Muscle layer of duodenum (tissue), 2 donors: ENCODE measurements around the gene RNF125.
A peak's percentile ranks its signal among the peaks of the same experiment; 100 is the strongest.
"Not testable (repeated sequence)": the region's sequence is repeated elsewhere in the genome, so short reads cannot be mapped to it uniquely, and the experiment has no call there.

ENCODE experiments used
- H3K27ac ChIP-seq: one replicate; pipeline ENCODE4 v1.7.0; 2013; ENCODE audit warnings: mild to moderate bottlenecking, low read length
- H3K27me3 ChIP-seq: one replicate; pipeline ENCODE4 v1.7.0; 2013; ENCODE audit warnings: low read depth, mild to moderate bottlenecking, control low read depth, low read length
- H3K36me3 ChIP-seq, 2 donors: one replicate each; pipeline ENCODE4 v1.7.0; 2013; ENCODE audit warnings: low read length in 2 of 2, control low read depth in 1 of 2, mild to moderate bottlenecking in 1 of 2; ENCODE audit not compliant: insufficient read depth in 2 of 2, control insufficient read depth in 1 of 2
- H3K4me1 ChIP-seq, 2 donors: one replicate each; pipeline ENCODE4 v1.7.0; 2013; ENCODE audit warnings: low read length in 2 of 2, mild to moderate bottlenecking in 2 of 2, control low read depth in 1 of 2, moderate library complexity in 1 of 2; ENCODE audit not compliant: insufficient read depth in 2 of 2, control insufficient read depth in 1 of 2
- H3K4me3 ChIP-seq, 2 donors: one replicate each; pipeline ENCODE4 v1.7.0; 2013; ENCODE audit warnings: low read length in 2 of 2, low read depth in 1 of 2, mild to moderate bottlenecking in 1 of 2
- H3K9me3 ChIP-seq, 2 donors: one replicate each; pipeline ENCODE4 v1.7.0; 2013; ENCODE audit warnings: low read length in 2 of 2, control low read depth in 1 of 2, mild to moderate bottlenecking in 1 of 2; ENCODE audit not compliant: control insufficient read depth in 1 of 2
- donor health status: healthy.

The RNF125 gene

GRCh38 chr18:31996007-31996406 is 22.6 kb upstream of the RNF125 start:
- Histone ChIP-seq H3K36me3 (no peaks in the 10 kb centered on the region), H3K4me3 (no peak overlapping the region), H3K27me3 (no peaks in the 10 kb centered on the region), H3K27ac (no peak overlapping the region), H3K4me1 (no peaks in the 10 kb centered on the region), H3K9me3 (no peaks in the 10 kb centered on the region)

- Histone ChIP-seq H3K27me3 (no peaks in the 10 kb centered on the region), H3K4me1 (no peaks in the 10 kb centered on the region), H3K27ac (no peak overlapping the region), H3K9me3 (no peaks in the 10 kb centered on the region), H3K4me3 (no peak overlapping the region), H3K36me3 (no peaks in the 10 kb centered on the region)
These were observed 19.7 kb upstream of the RNF125 start for GRCh38 chr18:31998880-31999412.

- not testable (repeated sequence) for H3K27me3 ChIP-seq, H3K4me1 ChIP-seq
These were observed 17.5 kb upstream of the RNF125 start for GRCh38 chr18:32001141-32001540.

GRCh38 chr18:32003822-32004221 is 14.8 kb upstream of the RNF125 start:
- H3K4me1 ChIP-seq, H3K27me3 ChIP-seq, H3K9me3 ChIP-seq, H3K4me3 ChIP-seq, H3K36me3 ChIP-seq, H3K27ac ChIP-seq: not testable (repeated sequence)

More at GRCh38 chr18:32001141-32001540, 17.5 kb upstream of the RNF125 start:
- H3K4me3 ChIP-seq, H3K9me3 ChIP-seq, H3K36me3 ChIP-seq, H3K27ac ChIP-seq: not testable (repeated sequence)

GRCh38 chr18:32010124-32010721 is 8.4 kb upstream of the RNF125 start:
- Histone ChIP-seq H3K36me3 (no peaks in the 10 kb centered on the region), H3K4me1 (no peaks in the 10 kb centered on the region), H3K27me3 (no peaks in the 10 kb centered on the region), H3K4me3 (no peak overlapping the region), H3K9me3 (no peaks in the 10 kb centered on the region), H3K27ac (no peak overlapping the region)

GRCh38 chr18:32011193-32011592 is 7.4 kb upstream of the RNF125 start:
- Histone ChIP-seq H3K27ac (no peak overlapping the region), H3K4me1 (no peaks in the 10 kb centered on the region), H3K4me3 (no peak overlapping the region), H3K9me3 (no peaks in the 10 kb centered on the region), H3K36me3 (no peaks in the 10 kb centered on the region), H3K27me3 (no peaks in the 10 kb centered on the region)

- Histone ChIP-seq H3K4me1 (peaks cover 0 to 12% of the 10 kb centered on the region in 2 donors), H3K36me3 (no peaks in the 10 kb centered on the region), H3K9me3 (no peaks in the 10 kb centered on the region), H3K27ac (peak overlapping the region; percentile 32), H3K4me3 (peak overlapping the region; percentile 71 to 90), H3K27me3 (no peaks in the 10 kb centered on the region)
These were observed 775 bp downstream of the RNF125 start for GRCh38 chr18:32019251-32019948.

- Histone ChIP-seq H3K4me1 (peaks cover 0 to 12% of the 10 kb centered on the region in 2 donors), H3K4me3 (peak overlapping the region; percentile 71 to 90)
- not testable (repeated sequence) for H3K27ac ChIP-seq, H3K27me3 ChIP-seq, H3K36me3 ChIP-seq, H3K9me3 ChIP-seq
These were observed 1.5 kb downstream of the RNF125 start for GRCh38 chr18:32019949-32020625.

GRCh38 chr18:32021756-32022564 is 3.3 kb downstream of the RNF125 start:
- Histone ChIP-seq H3K4me3 (no peak overlapping the region), H3K4me1 (peaks cover 0 to 12% of the 10 kb centered on the region in 2 donors), H3K27ac (no peak overlapping the region)

GRCh38 chr18:32025744-32026143 is 7.1 kb downstream of the RNF125 start:
- Histone ChIP-seq H3K4me1 (no peaks in the 10 kb centered on the region), H3K9me3 (no peaks in the 10 kb centered on the region)

More at GRCh38 chr18:32021756-32022564, 3.3 kb downstream of the RNF125 start:
- H3K9me3 ChIP-seq, result no peaks in the 10 kb centered on the region
- no peaks in the 10 kb centered on the region for H3K36me3 ChIP-seq
- no peaks in the 10 kb centered on the region for H3K27me3 ChIP-seq

More at GRCh38 chr18:32025744-32026143, 7.1 kb downstream of the RNF125 start:
- no peaks in the 10 kb centered on the region for H3K27me3 ChIP-seq
- H3K27ac ChIP-seq, result no peak overlapping the region
- H3K36me3 ChIP-seq, result no peaks in the 10 kb centered on the region
- no peak overlapping the region for H3K4me3 ChIP-seq
